Renal cortical epithelial cell (primary cell): Measurements from ENCODE around the gene ANO8. TPM values are rescaled to one million over a fixed set of nuclear protein-coding genes. Genes with fewer than 3 reads are reported as not detected.
A peak's percentile ranks its signal among the peaks of the same experiment; 100 is the strongest.

ENCODE experiments used
- DNase-seq: peaks from one replicate; pipeline ENCODE4 v3.0.0-alpha.2; 2011; ENCODE audit warnings: low read depth
- total RNA-seq: library from RNA; depleted of rRNA; stranded (reverse); fragments of >200 nt; gene quantifications from 2 replicates; pipeline ENCODE4 v1.2.3, GENCODE V29; 2014

ANO8 gene
- total RNA-seq, 1 donor from 2014 or later: 10.3 TPM

DNA sequence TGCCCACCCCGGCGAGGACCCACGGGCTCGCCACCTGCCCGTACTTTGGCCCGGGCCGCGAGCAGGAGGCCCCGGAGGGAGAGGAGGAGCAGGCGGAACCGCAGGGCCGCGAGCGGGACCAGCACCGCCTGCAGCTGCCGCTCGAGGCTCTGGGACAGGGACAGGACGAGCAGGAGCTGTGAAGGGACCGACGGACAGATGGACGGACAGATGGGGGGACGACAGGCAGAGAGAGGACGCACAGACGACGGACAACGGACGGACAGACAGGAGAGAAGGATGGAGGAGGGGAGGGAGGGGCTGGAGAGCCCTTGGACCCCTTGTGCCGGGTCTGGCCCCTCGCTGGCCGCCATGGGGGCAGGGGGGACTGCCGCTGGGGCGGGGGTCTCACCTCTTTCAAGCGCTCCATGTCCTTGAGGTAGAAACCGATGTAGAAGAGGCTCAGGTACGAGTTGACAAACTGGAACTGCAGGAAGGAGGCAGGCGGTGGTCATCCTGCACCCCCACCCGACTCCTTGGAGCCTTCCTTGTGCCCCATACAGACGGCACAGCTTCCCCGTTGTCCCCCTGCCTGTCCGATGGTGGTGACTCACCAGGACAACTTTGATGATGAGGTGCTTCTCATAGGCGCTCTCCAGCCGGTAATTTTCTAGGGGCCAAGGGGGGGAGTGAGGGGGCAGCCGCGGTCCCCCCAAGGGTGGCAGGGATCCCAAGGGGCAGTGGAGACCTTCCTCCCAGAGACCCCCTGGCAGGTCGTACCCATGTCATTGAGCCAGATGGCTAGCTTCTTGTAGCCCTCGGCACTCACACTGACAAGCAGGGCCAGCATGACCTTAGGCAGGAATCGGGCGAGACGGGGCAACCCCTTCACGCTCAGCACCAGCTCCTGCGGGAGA, 5.0 kb downstream of the ANO8 start:
- DNase-seq: no peak

DNA sequence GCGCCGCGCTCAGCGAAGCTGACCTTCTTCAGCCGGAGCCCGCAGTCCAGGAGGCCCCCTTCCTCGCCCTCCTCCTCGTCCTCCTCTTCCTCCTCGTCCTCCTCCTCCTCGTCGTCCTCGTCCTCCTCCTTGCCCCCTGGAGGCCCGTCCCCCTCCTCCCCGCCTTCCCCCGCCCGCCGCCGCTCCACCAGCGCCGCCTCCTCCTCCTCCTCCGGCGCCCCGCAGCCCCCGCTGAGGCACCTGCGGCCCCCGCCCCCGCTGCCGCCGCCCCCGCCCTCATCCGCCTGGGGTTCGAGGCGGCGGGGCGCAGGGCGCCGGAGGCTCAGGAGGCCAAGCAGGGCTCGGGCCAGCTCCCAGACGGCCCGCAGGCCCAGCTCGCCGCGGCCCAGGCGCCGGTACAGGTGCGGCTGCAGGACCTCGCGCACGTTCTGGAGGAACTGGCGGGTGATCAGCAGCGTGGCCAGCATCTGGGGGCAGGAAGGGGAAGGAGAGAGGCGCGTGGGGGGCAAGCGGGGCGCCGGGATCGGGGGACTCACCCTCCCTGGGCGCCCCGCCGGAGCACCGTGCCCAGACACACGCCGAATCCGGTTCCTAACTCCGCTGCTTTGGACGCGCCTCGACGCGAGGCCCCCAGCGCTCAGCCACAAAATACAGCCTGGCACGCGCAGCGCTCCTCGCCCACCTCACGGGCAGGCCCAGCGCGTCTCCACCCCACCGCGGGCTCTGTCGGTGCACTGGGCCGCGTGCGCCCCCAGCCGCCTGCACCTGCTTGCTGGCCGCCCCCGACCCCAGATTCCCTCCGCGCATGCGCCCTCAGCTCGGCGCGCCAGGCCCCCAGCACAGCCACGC, 5.9 kb downstream of the ANO8 start:
- no peak for DNase-seq

DNA sequence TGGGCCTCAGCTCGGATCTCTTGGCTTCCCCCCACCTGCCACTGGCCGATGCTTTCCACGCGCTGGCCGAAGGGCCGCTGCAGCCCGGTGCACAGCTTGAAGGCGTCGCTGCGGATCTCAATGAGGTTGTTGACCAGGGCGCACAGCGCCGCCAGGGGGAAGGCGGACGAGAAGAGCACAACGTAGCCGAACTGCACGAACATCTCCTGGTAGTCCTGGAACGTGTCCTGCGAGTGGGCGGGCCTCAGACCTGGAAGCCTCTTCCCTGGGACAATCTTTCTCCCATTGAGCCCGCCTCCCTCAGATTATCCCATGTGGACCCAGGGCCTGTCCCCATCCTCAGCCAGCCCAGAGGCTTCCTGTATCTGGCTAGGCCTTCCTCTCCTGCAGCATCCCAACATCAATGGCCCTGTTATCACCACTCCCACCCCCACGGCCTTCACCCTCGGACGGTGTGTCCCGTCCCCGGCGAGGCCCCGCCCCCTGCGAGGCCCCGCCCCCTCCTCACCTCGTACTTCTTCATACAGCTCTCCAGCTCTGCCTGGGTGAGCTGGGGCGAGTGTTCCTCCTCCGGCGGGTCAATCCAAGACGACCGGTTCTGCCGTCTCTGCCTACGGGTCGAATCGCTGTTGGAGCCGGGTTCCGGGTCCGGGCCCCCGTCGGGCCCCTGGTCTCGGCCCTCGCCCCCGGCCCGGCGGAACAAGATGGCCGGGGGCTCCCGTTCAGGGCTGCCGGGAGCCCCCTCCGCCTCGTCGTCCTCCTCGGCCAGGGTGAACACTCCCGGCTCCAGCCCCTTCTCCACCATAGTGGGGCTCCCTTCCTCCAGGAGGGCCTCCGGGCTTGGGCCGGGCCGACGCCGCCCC, 6.8 kb downstream of the ANO8 start:
- peak; percentile 74 for DNase-seq

DNA sequence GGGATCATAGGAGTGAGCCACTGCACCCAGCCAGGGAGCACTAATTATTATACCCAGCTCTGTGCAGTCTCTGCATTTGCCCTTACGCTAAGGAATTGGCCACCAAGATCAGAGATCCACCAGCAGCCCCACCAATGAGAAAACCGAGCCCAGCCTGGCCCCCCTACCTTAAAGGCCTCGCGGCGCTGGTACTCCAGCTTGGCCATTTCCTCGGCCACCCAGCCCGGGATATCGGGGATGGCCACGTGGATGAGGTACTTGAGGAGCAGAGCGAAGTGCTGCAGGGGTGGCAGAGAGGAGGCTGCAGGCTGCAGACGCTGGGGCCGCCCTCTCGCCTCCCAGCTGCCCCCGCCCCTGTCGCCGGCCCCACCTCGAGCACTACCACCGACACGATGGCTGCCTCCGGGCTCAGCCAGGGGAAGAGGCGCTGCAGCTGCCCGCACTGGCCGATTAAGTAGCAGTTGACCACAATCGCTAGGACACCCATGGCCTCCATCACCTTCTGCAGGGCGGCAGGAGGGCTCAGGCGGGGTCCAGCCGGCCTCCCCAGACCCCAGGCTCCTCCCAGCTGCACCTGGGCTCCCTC, 7.5 kb downstream of the ANO8 start:
- DNase-seq: no peak

DNA sequence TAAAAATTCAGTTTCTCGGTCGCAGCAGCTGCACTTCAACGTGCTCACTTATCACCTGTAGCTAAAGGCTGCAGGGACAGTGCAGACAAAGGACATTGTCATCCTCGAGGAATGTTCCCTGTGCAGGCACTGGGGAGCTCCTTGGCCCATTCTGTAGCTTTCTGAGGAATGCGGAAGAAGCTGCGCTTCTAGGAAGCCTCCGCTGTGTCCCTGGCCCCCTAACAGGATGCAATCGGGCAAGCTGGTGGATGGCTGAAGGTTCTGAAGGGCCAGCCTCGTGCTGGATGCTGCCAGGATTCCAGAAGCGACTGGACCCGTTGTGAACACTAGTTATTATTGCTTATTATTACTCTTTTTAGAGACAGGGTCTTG, 8.1 kb downstream of the ANO8 start:
- no peak for DNase-seq

DNA sequence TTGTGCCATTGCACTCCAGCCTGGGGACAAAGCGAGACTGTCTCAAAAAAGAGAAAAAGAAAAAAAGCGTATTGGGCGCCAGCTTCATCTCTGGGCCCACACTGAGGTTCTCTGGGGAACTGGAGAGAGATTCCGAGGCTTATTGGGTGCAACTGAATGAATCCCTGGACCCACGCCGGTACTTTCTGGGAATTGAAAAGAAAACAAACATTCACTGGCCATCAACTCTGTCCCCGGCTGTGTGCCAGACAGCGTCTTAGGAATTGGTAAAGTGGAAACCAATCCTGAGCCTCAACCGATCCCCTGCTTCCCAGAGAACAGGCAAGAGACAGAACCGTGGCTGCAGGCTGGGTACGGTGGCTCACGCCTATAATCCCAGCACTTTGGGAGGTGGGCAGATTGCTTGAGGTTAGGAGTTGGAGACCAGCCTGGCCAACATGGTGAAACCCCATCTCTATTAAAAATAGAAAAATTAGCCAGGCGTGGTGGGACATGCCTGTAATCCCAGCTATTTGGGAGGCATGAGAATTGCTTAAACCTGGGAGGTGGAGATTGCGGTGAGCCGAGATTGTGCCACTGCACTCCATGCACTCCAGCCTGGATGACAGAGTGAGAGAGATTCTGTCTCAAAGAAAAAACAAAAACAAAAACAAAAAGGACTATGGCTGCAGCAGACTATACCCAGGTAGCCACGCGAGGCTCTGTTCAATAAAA, 8.6 kb downstream of the ANO8 start:
- no peak for DNase-seq

DNA sequence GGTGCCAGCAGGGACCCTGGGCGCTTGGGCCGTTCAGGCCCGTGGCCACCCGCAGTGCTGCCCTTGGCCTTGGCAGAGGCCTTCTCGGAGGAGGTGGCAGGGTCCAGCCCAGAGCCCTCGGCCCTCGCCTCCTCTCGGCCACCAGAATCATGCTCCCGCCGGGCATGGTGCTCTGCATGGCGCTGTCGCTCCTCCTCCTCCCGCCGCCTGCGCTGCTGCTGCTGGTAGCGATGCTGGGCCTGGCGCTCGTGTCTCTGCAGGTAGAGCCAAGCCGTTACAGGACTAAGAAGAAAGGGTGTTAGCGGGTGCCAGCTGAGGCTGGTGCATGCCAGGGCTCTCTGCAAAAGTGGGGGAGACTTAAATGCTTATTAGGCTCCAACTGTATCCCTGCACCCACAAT, 9.5 kb downstream of the ANO8 start:
- no peak for DNase-seq

DNA sequence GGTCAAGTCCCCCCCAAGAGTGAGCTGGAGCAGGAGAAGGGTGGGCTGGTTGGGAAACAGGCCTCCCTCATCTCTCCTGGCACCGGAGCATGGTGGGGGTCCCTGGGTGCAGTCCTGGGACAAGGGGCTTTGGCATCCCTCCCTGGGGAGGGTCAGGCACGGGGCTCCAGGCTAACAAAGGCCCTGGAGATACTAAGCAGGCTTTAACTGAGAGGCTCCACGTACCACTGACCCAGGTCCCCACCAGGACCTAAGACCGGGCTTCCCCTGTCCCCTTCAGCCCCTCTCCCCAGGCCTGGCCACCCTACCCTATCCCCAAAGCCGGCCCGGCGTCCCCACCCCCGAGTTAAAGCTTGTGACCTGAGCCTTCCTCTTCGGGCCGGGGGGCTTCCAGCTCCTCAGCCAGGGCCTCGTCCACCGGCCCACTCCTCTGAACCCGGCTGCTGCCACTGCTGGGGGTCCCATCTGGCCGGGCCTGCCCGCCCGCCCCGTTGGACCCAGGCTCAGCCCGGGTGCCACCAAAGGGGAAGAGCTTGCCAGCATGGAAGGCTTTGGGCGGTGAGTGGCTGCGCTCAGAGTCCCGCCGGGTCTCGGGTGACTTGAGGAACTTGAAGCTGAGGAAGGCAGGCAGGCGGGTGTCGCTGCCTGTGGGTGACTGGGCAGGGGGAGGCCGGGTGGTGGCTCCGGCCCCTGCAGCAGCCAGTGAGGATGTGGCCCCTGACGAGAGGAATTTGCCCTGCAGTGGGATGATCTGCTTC, 10.1 kb downstream of the ANO8 start:
- DNase-seq: no peak

DNA sequence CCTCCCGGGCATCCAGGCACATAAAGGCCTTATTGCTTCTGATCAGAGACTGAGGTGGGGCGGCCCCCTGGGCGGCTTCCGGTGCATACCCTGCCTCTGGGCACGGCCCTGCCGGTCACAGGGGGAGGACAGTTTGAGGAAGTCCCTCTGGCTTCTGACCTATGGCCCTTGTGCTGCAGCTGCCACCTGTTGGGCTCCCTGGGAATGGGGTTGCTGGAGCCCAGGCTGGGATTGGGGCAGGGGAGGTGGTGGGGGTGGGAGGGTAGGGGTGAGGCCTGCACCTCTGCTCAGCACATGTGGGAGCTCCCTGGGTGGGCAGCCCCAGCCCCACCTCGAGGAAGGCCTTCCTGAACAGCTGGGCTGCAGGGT, 10.7 kb downstream of the ANO8 start:
- no peak for DNase-seq

DNA sequence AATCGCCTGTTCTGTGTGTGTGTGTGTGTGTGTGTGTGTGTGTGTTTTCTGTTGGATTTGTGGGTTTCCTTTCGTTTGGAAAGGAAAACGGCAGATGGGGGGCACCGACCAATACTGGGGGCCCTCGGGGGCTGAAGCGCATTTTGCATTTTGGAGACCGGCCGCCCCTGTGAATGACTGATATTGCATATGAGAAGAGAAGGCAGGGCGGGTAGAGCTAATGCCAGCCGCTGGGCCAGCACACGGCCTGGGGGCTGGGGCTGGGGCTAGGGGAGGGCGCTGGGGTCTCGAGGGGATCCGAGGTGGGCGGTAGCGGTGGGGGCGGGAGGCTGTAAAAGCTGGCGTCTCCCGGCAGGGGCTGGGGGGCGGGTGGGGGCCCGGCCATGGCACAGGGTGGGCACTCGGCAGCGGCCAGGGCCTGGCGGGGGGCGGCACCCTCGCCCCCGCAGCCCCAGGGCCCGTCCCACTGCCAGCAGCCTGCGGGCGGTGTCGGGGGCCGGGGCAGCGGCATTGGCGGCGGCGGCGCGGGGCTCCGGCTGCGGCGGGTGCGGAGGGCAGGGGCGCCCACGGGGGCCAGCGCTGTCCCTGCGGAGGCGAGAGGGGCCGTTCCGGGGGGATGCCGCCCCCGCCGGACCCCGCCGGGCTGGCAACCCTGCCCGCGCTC, 11.2 kb downstream of the ANO8 start:
- no peak for DNase-seq

DNA sequence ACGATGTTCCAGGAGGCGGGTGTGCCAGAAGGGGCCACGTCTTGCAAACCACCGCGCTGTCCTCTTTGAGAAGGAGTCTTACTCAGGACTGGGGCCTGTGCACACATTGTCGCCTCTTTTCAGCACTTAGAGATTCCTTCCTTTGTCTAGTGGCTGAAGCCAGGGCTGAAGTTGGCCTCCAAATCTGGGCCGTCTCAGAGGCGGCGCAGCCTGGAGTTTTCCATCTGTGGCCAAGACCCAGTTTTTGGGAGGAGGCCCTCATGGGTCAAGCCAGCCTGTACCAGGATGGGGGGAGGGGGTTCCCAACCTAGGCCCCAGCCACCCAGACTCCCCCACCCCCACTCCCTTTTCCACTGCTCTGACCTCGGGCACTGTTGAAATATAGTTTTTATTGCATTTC, 11.8 kb downstream of the ANO8 start:
- DNase-seq: no peak

DNA sequence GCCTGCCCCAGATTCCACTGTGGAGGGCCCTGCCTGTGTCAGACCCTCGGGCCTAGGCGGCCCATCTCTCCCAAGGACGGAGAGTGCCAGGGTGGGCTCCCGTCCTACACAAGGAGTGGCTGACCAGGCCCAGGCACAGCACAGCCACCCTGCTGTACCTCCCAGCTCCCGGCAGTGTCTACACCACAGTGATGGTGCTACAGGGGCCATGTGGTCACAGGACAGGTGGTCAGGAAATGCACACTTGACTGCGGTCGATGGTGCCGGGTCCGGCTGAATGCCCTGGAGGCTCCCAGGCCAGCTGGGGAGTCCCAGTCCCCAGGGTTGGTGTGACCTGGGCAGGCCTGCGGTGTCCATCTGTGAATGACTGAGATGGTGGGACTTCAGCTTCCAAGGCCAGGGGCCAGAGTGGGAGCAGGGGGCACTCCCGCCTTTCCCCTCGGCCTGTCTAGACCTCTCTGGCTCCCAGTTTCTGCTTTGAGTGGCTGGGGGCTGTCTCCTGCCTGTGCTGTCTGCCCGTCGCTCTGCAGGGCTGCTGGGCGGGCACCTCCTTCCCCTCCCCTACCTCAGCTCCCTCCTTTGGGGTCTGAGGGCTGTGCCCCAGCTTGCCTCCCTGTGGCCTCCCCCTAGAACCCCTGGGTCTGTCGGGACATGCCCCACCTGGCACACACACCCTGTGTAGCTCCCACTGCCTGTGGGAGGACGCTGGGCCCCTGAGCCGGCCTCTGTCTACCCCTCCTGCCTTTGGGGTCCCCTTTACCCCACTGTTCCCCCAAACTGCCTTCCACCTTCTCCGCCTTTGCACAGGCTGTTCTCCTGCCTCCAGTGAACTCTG, 12.8 kb downstream of the ANO8 start:
- DNase-seq: no peak

DNA sequence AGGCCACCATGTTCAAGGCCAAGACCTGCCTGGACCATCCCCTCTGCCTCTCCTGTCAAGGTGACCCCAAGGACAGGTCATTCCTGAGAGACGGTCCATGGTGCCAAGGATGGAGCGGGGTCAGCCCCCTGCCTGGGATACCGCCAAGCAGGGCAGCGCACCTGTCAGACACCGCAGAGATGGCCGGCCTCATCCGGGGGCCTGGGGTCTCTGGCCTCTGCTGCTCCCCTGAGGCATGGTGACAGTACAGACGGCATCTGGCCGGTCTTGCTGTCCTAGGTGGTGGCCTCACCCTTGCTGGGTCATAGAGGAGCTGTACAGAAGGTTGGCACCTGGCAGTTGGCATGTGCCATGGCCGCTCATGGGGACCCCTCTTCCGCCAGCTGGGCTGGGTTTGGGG, 14.2 kb downstream of the ANO8 start:
- no peak for DNase-seq

DNA sequence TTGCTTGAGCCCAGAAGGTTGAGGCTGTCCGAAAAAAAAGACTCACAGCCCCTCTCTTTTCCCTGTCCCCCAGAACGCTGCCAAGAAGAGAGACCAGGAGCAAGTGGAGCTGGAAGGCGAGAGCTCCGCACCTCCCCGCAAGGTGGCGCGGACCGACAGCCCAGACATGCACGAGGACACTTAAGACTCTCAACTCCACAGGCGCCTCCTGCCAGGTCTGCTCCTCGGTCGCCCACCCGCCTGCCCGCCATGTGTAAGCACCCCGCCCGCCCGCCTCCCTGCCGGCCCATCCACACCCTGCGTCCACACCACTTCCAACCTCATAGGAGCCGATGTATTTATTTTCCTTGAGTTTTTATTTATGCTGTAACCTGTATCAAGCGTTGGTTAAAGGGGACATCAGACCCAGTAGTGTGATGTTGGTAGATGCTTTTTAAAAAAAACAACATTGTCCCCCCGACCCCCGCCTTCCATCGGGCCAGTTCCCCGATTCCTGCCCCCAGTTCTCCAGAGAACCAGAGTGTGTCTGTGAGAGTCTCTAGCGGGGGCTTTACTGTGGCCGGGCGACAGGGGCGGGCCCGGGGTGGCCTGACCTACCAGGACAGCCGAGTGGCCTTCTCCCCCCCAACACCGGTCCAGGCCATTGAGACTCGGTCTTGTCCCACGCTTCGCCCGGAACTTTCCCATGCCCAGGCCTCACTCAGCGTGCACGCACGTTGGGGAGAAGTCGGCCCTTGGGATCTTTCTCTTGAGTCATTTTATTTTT, 15.0 kb downstream of the ANO8 start:
- DNase-seq: no peak

DNA sequence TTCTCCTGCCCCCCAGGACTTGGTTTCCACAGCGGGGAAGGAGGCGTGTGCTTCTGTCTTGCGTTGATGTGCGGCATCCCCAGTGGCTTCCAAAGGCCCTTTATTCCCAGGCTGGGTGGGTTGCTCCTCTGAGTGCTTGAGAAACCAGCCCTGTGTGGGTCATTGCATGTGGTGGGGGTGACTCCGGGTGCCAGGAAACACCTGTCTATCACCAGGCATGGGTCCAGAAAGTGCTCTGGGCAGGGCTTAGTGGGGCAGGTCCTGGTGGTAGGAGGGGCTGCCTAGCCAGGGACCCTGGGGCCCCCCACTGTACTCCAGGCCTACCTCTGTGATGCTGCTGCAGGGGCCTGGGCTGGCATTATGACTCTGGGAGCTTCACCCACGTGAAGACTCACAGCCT, 15.7 kb downstream of the ANO8 start:
- no peak for DNase-seq

DNA sequence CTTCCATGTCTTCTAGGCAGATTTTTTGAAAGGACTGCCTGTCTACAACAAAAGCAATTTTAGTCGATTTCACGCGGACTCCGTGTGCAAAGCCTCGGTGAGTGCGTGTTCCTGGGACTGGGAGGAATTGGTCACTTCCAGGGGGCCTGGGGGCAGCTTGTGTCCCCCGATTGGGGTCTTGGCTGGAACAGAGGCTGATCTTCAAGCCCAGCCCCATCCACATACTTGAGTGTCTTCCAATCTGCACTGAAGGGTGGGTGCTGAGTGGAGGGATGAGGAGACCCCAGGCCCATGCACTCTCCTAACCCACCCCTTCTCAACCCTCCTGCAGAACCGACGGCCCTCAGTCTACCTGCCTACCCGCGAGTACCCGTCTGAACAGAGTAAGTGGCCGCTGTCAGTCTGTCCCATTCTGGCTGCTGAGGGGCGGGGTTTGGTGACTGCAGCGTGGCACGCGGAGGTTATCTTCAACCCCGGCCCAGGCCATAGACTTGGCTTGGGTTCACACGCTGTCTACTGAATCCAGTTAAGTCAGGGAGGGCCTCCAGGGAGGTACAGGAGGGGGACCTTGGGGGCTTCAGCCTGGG, 20.6 kb downstream of the ANO8 start:
- no peak for DNase-seq

DNA sequence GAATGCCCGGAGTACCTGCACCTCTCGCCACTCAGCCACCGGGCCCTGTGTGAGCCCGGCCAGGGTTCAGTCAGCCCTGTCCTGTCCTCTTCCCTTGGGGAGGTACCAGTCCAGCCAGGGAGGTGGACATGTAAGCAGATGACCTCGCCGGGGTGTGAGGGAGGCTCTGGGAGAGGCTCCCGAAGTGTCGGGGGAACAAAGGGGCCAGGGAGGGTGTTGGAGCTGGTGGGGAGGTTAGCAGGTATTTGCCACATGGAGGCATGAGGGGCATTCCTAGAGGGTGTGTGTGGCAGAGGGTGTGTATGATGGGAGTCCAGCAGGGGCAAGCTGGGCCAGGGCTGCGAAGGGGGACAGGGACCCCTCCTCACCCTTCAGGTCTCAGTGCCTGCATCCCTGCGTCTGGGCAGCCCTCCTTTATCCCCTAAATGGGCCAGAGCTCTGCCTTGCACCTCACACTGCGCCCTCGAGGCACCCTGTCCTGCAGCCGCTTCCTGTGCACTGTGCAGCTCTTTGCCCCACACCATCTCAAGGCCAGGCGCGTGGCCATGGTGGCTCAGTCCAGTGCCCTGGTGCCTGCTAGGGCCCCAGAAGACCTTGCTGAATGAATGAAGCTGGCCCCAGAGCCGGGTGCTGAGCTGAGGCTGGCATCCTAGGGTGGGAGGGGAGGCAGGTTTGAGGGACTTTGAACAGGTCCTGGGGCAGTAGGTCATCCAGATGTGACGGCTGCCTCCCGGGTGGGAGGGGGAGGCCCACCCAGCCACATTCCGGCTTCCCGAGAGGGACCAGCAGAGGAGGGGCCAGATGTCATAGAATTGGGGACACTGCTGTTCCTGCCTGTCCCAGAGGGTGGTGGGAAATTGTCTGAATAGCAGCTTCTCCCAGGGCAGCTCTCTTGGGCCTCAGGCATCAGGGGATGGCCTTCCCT, 22.2 kb downstream of the ANO8 start:
- DNase-seq: no peak
